Measurements from ENCODE around the gene MS4A10. TPM values are rescaled to one million over a fixed set of nuclear protein-coding genes. Genes with fewer than 3 reads are reported as not detected.

The MS4A10 gene
- polyA plus RNA-seq, 1 donor from 2014 or later = not detected

- no peak for TF ChIP-seq TAF1 (IDR thresholded peaks at IDR 0.05; ENCODE audit: low read depth)
- no peak for TF ChIP-seq REST (IDR thresholded peaks at IDR 0.05; ENCODE audit: borderline replicate concordance)
- TF ChIP-seq CTCF (IDR thresholded peaks at IDR 0.05; ENCODE audit: poor library complexity, severe bottlenecking) = no peak
- no peak for TF ChIP-seq EP300 (conservative IDR thresholded peaks at IDR 0.05; ENCODE audit: poor library complexity, severe bottlenecking)
- no peak for TF ChIP-seq MXI1 (conservative IDR thresholded peaks at IDR 0.05; ENCODE audit: poor library complexity, severe bottlenecking)
- no peak for TF ChIP-seq SMC3 (conservative IDR thresholded peaks at IDR 0.05; ENCODE audit: poor library complexity)
- no peak for TF ChIP-seq RAD21 (conservative IDR thresholded peaks at IDR 0.05)
- TF ChIP-seq POLR2AphosphoS5 (IDR thresholded peaks at IDR 0.05) = no peak
- TF ChIP-seq EZH2 (IDR thresholded peaks at IDR 0.05; ENCODE audit: borderline replicate concordance, insufficient read depth, low read length, poor library complexity, severe bottlenecking) = no peak
- no peak overlapping the region for H2AFZ ChIP-seq (ENCODE audit: low read depth, low read length)
- no peaks in the 10 kb centered on the region for H3F3A ChIP-seq (ENCODE audit: insufficient read depth, low read length, poor library complexity, severe bottlenecking)
Observed at GRCh38 chr11:60814112-60814511, 29.0 kb downstream of the MS4A10 start.

DNA sequence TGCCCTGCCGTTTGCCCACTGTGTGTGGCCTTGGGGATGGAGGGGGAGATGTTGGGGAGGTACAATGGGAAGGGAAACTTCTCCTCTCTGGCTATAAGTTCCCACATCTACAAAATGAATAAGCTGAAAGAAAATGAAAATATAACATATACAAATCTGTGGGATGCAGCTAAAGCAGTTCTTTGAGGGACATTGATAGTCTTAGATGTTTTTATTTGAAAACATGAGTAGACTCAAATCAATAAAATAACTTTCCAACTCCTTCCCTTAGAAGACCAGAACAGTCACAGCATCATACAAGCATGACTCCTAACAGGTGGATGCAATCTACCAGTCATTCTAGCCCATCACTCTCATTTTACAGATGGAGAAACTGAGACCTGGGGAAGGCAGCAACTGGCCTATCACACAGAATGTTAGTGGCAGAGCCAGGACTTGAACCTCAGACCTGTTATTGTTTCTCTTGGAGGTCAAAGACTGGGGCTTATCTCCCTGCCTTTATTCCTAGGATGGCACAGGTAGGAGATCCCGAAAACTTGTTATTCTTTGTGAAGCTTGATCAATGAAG, 31.5 kb downstream of the MS4A10 start:
- TF ChIP-seq RAD21 (conservative IDR thresholded peaks at IDR 0.05) (no peak), EZH2 (IDR thresholded peaks at IDR 0.05; ENCODE audit: borderline replicate concordance, insufficient read depth, low read length, poor library complexity, severe bottlenecking) (no peak), POLR2AphosphoS5 (IDR thresholded peaks at IDR 0.05) (no peak), CTCF (IDR thresholded peaks at IDR 0.05; ENCODE audit: poor library complexity, severe bottlenecking) (no peak), REST (IDR thresholded peaks at IDR 0.05; ENCODE audit: borderline replicate concordance) (no peak), MXI1 (conservative IDR thresholded peaks at IDR 0.05; ENCODE audit: poor library complexity, severe bottlenecking) (no peak), EP300 (conservative IDR thresholded peaks at IDR 0.05; ENCODE audit: poor library complexity, severe bottlenecking) (no peak), TAF1 (IDR thresholded peaks at IDR 0.05; ENCODE audit: low read depth) (no peak), SMC3 (conservative IDR thresholded peaks at IDR 0.05; ENCODE audit: poor library complexity) (no peak)
- Histone ChIP-seq H3K4me3 (ENCODE audit: low read length) (no peak overlapping the region), H3K9me2 (ENCODE audit: insufficient read depth, low read length) (no peaks in the 10 kb centered on the region), H2AFZ (ENCODE audit: low read depth, low read length) (no peak overlapping the region), H3K9me3 (ENCODE audit: low read length) (peaks cover 7% of the 10 kb centered on the region), H3K9ac (ENCODE audit: low read length) (no peak overlapping the region), H3F3A (ENCODE audit: insufficient read depth, low read length, poor library complexity, severe bottlenecking) (no peaks in the 10 kb centered on the region), H3K36me3 (ENCODE audit: insufficient read depth, low read length) (no peaks in the 10 kb centered on the region), H3K27me3 (ENCODE audit: insufficient read depth, low read depth, low read length) (no peaks in the 10 kb centered on the region), H3K27ac (ENCODE audit: low read length) (no peak overlapping the region), H3K79me2 (replicated peaks; ENCODE audit: insufficient read depth, low read length) (no peaks in the 10 kb centered on the region), H3K4me2 (ENCODE audit: low read length) (no peak overlapping the region), H4K20me1 (ENCODE audit: insufficient read depth) (no peaks in the 10 kb centered on the region)

More at GRCh38 chr11:60814112-60814511, 29.0 kb downstream of the MS4A10 start:
- peaks cover 7% of the 10 kb centered on the region for H3K9me3 ChIP-seq (ENCODE audit: low read length)
- H3K79me2 ChIP-seq (replicated peaks; ENCODE audit: insufficient read depth, low read length) = no peaks in the 10 kb centered on the region
- H4K20me1 ChIP-seq (ENCODE audit: insufficient read depth) = no peaks in the 10 kb centered on the region
- H3K4me2 ChIP-seq (ENCODE audit: low read length) = no peak overlapping the region
- H3K4me3 ChIP-seq (ENCODE audit: low read length) = no peak overlapping the region
- no peak overlapping the region for H3K27ac ChIP-seq (ENCODE audit: low read length)
- no peaks in the 10 kb centered on the region for H3K36me3 ChIP-seq (ENCODE audit: insufficient read depth, low read length)
- no peak overlapping the region for H3K9ac ChIP-seq (ENCODE audit: low read length)
- H3K9me2 ChIP-seq (ENCODE audit: insufficient read depth, low read length) = no peaks in the 10 kb centered on the region
- no peaks in the 10 kb centered on the region for H3K27me3 ChIP-seq (ENCODE audit: insufficient read depth, low read depth, low read length)

All from neural cell (in vitro differentiated cells).